HEK293T (cell line): ENCODE results near the gene PCIF1.
"Not testable (repeated sequence)": the region's sequence is repeated elsewhere in the genome, so short reads cannot be mapped to it uniquely, and the experiment has no call there.

Source experiments
- CTCF ChIA-PET: fragments of 350-600 bp; formaldehyde crosslinking; extraction: SDS; loops from one replicate; lab custom pipeline; 2021; ENCODE audit warnings: antibody characterized with exemption, inconsistent platforms; lab: Yijun Ruan, JAX
- POLR2A ChIA-PET: fragments of 350-600 bp; formaldehyde crosslinking; extraction: SDS; loops from one replicate; lab custom pipeline; 2020; ENCODE audit warnings: antibody characterized with exemption, inconsistent platforms; lab: Yijun Ruan, JAX
- DNase-seq: peaks from one replicate; pipeline ENCODE4 v3.0.0; 2012; ENCODE audit warnings: mixed read lengths; ENCODE audit errors: extremely low spot score
- ARNT ChIP-seq: fragments of 450-650 bp; IDR thresholded peaks from 2 replicates; pipeline ENCODE4 v1.6.1; 2017; ENCODE audit warnings: mild to moderate bottlenecking
- BHLHE40 ChIP-seq: fragments of 450-650 bp; IDR thresholded peaks from 2 replicates; pipeline ENCODE4 v1.6.1; 2016; ENCODE audit warnings: mild to moderate bottlenecking, moderate library complexity, borderline replicate concordance
- CTBP1 ChIP-seq: fragments of 450-650 bp; IDR thresholded peaks from 2 replicates; pipeline ENCODE4 v1.6.1; 2016; ENCODE audit warnings: borderline replicate concordance
- ELF4 ChIP-seq: fragments of 450-650 bp; IDR thresholded peaks from 2 replicates; pipeline ENCODE4 v1.6.1; 2017; ENCODE audit warnings: antibody characterized with exemption
- FOXA1 ChIP-seq: fragments of 450-650 bp; IDR thresholded peaks from 2 replicates; pipeline ENCODE4 v1.6.1; 2016; ENCODE audit warnings: mild to moderate bottlenecking
- FOXK2 ChIP-seq: fragments of 450-650 bp; IDR thresholded peaks from 2 replicates; pipeline ENCODE4 v1.6.1; 2016; ENCODE audit warnings: mild to moderate bottlenecking
- FOXM1 ChIP-seq: fragments of 450-650 bp; IDR thresholded peaks from 2 replicates; pipeline ENCODE4 v1.6.1; 2017; ENCODE audit warnings: mild to moderate bottlenecking, borderline replicate concordance
- HDGF ChIP-seq: fragments of 450-650 bp; IDR thresholded peaks from 2 replicates; pipeline ENCODE4 v1.6.1; 2017; ENCODE audit warnings: antibody characterized with exemption, borderline replicate concordance
- L3MBTL2 ChIP-seq: fragments of 450-650 bp; conservative IDR thresholded peaks from 2 replicates; pipeline ENCODE4 v1.6.1; 2016; ENCODE audit warnings: mild to moderate bottlenecking
- LEF1 ChIP-seq: fragments of 450-650 bp; IDR thresholded peaks from 2 replicates; pipeline ENCODE4 v1.6.1; 2017; ENCODE audit warnings: mild to moderate bottlenecking, borderline replicate concordance
- NFRKB ChIP-seq: fragments of 450-650 bp; IDR thresholded peaks from 2 replicates; pipeline ENCODE4 v1.6.1; 2016; ENCODE audit warnings: mild to moderate bottlenecking, moderate library complexity
- PKNOX1 ChIP-seq: fragments of 450-650 bp; IDR thresholded peaks from 2 replicates; pipeline ENCODE4 v1.6.1; 2016
- SP1 ChIP-seq: fragments of 450-650 bp; IDR thresholded peaks from 2 replicates; pipeline ENCODE4 v1.6.1; 2017
- SUZ12 ChIP-seq: fragments of 450-650 bp; IDR thresholded peaks from 2 replicates; pipeline ENCODE4 v1.6.1; 2016; ENCODE audit warnings: mild to moderate bottlenecking
- TARDBP ChIP-seq: fragments of 450-650 bp; IDR thresholded peaks from 2 replicates; pipeline ENCODE4 v1.6.1; 2016
- ZNF384 ChIP-seq: fragments of 450-650 bp; IDR thresholded peaks from 2 replicates; pipeline ENCODE4 v1.6.1; 2016

The PCIF1 gene

GRCh38 chr20:45994761-45995493, 60.4 kb downstream of the PCIF1 start:
- TF ChIP-seq BHLHE40 (no peak), HDGF (no peak), SP1 (no peak), FOXA1 (no peak), SUZ12 (no peak), ARNT (no peak), CTBP1 (no peak), ELF4 (no peak), TARDBP (no peak), FOXK2 (no peak), ZNF384 (no peak), NFRKB (no peak), PKNOX1 (no peak), LEF1 (no peak), FOXM1 (no peak), L3MBTL2 (no peak)
- no peak for DNase-seq
- CTCF ChIA-PET, result interaction anchor here (0.9 kb wide), 1 partner anchor 8 kb away, joined by 3 read pairs; no protein-coding TSS in a partner anchor
- POLR2A ChIA-PET, result no interaction called here

GRCh38 chr20:45995495-45996097, 61.1 kb downstream of the PCIF1 start:
- not testable (repeated sequence) for DNase-seq
- CTCF ChIA-PET, result interaction anchor here (0.9 kb wide), 1 partner anchor 9 kb away, joined by 3 read pairs; no protein-coding TSS in a partner anchor

GRCh38 chr20:45997187-45997586, 62.7 kb downstream of the PCIF1 start:
- no peak for DNase-seq
- TF ChIP-seq TARDBP, result no peak
- no peak for TF ChIP-seq SUZ12
- TF ChIP-seq BHLHE40, result no peak
- no peak for TF ChIP-seq NFRKB
- no peak for TF ChIP-seq FOXA1
- no peak for TF ChIP-seq CTBP1
- no peak for TF ChIP-seq FOXM1
- no peak for TF ChIP-seq ARNT
- TF ChIP-seq FOXK2, result no peak
- TF ChIP-seq ZNF384, result no peak
- TF ChIP-seq ELF4, result no peak
- TF ChIP-seq LEF1, result no peak
- no peak for TF ChIP-seq SP1
- ChIA-PET POLR2A (no interaction called here), CTCF (no interaction called here)

More at GRCh38 chr20:45995495-45996097, 61.1 kb downstream of the PCIF1 start:
- POLR2A ChIA-PET, result not testable (repeated sequence)
